ENCODE results near the gene ME2. TPM values are rescaled to one million over a fixed set of nuclear protein-coding genes. Genes with fewer than 3 reads are reported as not detected.
"Not testable (repeated sequence)": the region's sequence is repeated elsewhere in the genome, so short reads cannot be mapped to it uniquely, and the experiment has no call there.

The ME2 gene
- total RNA-seq, 1 donor from 2014 or later = 143 TPM

DNA sequence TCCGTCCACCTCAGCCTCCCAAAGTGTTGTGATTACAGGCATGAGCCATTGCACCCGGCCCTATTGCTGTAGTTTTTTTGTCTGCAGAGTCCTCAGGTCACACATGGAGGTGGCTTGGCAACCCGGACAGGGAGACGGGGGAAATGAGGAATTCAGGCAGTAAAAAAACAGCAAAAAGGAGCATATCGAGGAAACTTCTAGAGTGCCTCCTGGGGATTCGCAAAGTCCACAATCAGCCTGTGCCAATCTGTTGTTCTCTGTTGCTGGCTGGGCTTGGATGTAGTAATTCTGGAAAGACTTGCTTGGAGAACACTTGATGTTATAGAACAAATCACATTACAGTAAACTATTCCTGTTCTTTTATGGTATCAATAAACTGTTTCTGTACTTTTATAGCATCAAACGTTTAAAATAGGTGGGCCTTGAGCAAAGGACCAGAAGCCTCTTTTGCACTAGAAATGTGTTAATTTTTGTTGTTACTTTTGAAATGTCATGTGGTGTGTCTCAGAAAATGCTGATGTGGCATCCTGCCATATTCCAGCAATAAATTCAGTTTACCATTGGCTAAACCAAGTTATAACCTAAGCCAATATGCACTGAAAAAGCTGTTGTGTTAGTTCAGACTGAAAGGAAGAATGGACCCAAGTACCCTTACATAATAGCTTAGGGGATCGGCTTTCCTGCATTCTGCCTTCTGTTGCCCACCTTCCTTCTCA is 103.3 kb downstream of the ME2 start:
- no peak for DNase-seq
- Mint-ChIP-seq H3K27ac (no peak overlapping the region), H3K27me3 (no peaks in the 10 kb centered on the region), H3K4me3 (no peak overlapping the region), H3K36me3 (ENCODE audit: low read depth) (peaks cover 24% of the 10 kb centered on the region), H3K4me1 (no peaks in the 10 kb centered on the region), H3K9me3 (peaks cover 5% of the 10 kb centered on the region)
- intact Hi-C loops (cut with micrococcal nuclease) = no loop called here

- DNase-seq = no peak
- no peak overlapping the region for H3K27ac Mint-ChIP-seq
- no peak overlapping the region for H3K4me3 Mint-ChIP-seq
- peaks cover 5% of the 10 kb centered on the region for H3K9me3 Mint-ChIP-seq
- intact Hi-C loops (cut with micrococcal nuclease) = no loop called here
- H3K36me3 Mint-ChIP-seq (ENCODE audit: low read depth) = peaks cover 19% of the 10 kb centered on the region
- no peaks in the 10 kb centered on the region for H3K4me1 Mint-ChIP-seq
- no peaks in the 10 kb centered on the region for H3K27me3 Mint-ChIP-seq
These were observed 103.9 kb downstream of the ME2 start for GRCh38 chr18:50982802-50983179.

DNA sequence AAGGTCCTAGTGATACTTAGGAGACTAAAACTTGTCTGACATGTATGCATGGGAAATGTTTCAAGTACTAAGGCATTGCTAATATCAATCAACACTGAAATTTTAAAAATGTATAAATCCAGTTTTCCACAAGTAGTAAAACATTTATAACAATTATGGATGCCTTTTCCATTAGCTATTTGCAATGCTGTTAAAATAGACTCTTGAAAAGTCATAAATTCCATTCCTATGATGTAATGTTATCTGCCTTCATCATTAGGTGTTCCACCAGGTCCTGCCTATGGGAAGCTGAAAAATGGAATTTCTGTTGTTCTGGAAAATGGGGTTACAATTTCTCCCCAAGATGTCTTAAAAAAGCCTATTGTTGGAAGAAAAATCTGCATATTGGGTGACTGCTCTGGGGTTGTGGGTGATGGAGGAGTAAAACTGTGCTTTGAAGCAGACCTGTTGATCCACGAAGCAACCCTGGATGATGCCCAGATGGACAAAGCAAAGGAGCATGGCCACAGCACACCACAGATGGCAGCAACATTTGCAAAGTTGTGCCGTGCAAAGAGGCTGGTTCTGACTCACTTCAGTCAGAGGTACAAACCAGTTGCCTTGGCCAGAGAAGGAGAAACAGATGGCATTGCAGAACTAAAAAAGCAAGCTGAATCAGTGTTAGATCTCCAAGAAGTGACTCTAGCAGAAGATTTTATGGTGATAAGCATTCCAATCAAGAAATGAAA is 107.6 kb downstream of the ME2 start:
- no peak overlapping the region for H3K27ac Mint-ChIP-seq
- no peaks in the 10 kb centered on the region for H3K9me3 Mint-ChIP-seq
- H3K27me3 Mint-ChIP-seq = no peaks in the 10 kb centered on the region
- no peaks in the 10 kb centered on the region for H3K4me1 Mint-ChIP-seq
- no peak for DNase-seq
- intact Hi-C loops (cut with micrococcal nuclease) = no loop called here
- peaks cover 5% of the 10 kb centered on the region for H3K36me3 Mint-ChIP-seq (ENCODE audit: low read depth)
- H3K4me3 Mint-ChIP-seq = no peak overlapping the region

GRCh38 chr18:50987261-50987660 is 108.3 kb downstream of the ME2 start:
- peaks cover 5% of the 10 kb centered on the region for H3K36me3 Mint-ChIP-seq (ENCODE audit: low read depth)
- no peak for DNase-seq
- intact Hi-C loops (cut with micrococcal nuclease) = no loop called here
- no peak overlapping the region for H3K27ac Mint-ChIP-seq
- H3K9me3 Mint-ChIP-seq = no peaks in the 10 kb centered on the region
- no peaks in the 10 kb centered on the region for H3K4me1 Mint-ChIP-seq
- no peak overlapping the region for H3K4me3 Mint-ChIP-seq
- no peaks in the 10 kb centered on the region for H3K27me3 Mint-ChIP-seq

- Mint-ChIP-seq H3K27me3 (no peaks in the 10 kb centered on the region), H3K9me3 (no peaks in the 10 kb centered on the region), H3K4me1 (no peaks in the 10 kb centered on the region), H3K36me3 (ENCODE audit: low read depth) (no peaks in the 10 kb centered on the region), H3K27ac (no peak overlapping the region), H3K4me3 (no peak overlapping the region)
- no peak for DNase-seq
- intact Hi-C loops (cut with micrococcal nuclease) = no loop called here
These were observed 110.8 kb downstream of the ME2 start for GRCh38 chr18:50989711-50990110.

DNA sequence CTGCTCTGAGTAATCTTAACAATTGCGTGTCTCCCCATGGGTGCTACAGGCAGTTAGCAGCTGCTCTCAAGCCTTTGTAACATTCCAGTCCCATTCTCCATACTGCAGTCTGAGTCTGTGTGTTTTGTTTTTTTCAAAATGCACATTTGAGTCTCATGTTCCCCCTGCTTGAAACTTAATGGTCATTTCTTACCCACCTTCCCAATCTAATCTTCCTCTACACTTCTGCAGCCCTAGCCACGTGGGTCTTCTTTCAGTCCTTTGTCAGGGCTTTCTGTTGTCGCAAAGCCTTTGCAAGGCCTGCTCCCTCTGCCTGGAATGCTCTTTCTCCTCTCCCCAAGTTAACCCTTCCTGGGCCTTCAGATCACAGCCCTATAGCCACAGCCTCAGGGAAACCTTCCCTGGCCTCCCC is 113.4 kb downstream of the ME2 start:
- Mint-ChIP-seq H3K9me3 (no peaks in the 10 kb centered on the region), H3K4me3 (no peak overlapping the region), H3K4me1 (no peaks in the 10 kb centered on the region), H3K27me3 (no peaks in the 10 kb centered on the region), H3K27ac (no peak overlapping the region), H3K36me3 (ENCODE audit: low read depth) (no peaks in the 10 kb centered on the region)
- intact Hi-C loops (cut with micrococcal nuclease) = no loop called here
- DNase-seq = no peak

DNA sequence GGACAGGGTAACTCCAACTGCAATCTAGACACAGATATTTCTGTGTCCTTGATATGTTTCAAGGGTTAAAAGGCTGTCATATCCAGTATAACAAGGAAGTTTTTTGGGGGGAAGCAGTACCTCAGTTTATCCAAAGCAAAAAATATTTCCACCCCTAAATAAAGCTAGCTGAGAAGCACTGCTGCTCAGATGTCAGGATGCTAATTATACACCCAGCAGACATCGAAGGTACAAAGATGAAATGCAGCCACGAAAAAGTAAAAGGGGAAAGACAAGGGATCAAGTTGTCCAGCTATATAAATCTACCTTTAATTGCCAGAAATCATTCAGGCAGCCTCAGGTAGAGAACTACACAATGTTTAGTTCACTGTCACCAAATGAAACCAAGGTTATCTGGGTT is 115.1 kb downstream of the ME2 start:
- Mint-ChIP-seq H3K9me3 (no peaks in the 10 kb centered on the region), H3K36me3 (ENCODE audit: low read depth) (no peaks in the 10 kb centered on the region), H3K27me3 (peaks cover 3% of the 10 kb centered on the region), H3K4me1 (no peaks in the 10 kb centered on the region), H3K4me3 (no peak overlapping the region), H3K27ac (no peak overlapping the region)
- intact Hi-C loops (cut with micrococcal nuclease) = no loop called here
- no peak for DNase-seq

- H3K4me1 Mint-ChIP-seq; H3K4me3 Mint-ChIP-seq; DNase-seq; intact Hi-C loops (cut with micrococcal nuclease); H3K27ac Mint-ChIP-seq; H3K27me3 Mint-ChIP-seq; H3K36me3 Mint-ChIP-seq (ENCODE audit: low read depth): not testable (repeated sequence)
- peaks cover 11% of the 10 kb centered on the region for H3K9me3 Mint-ChIP-seq
These were observed 124.3 kb downstream of the ME2 start for GRCh38 chr18:51003174-51003573.

Other genes with a start within 250 kb of the ME2 start
- not detected in 2 replicates for gene MRO, start 59.1 kb upstream of the ME2 start, total RNA-seq
- 6.8 and 7.0 TPM in 2 replicates for gene ELAC1, start 88.9 kb downstream of the ME2 start, total RNA-seq
- 76.5 and 90.8 TPM in 2 replicates for gene SMAD4, start 151.1 kb downstream of the ME2 start, total RNA-seq

Measured in activated CD4-positive, alpha-beta T cell treated with anti-CD3 and anti-CD28 coated beads, Interleukin-2, amount 10 ng/mL, durations not matched to agents 24 days and 14 days (primary cell).